ENCODE measurements around the gene HDAC9. TPM values are rescaled to one million over a fixed set of nuclear protein-coding genes. Genes with fewer than 3 reads are reported as not detected.

HDAC9 gene
- polyA plus RNA-seq, 3 donors = 41.7 to 51.2 (median 44.2) TPM

GRCh38 chr7:18941207-18941606 is 445.7 kb downstream of the HDAC9 start:
- Mint-ChIP-seq H3K36me3 (no peaks in the 10 kb centered on the region), H3K27ac (no peak overlapping the region), H3K4me3 (no peak overlapping the region), H3K4me1 (no peaks in the 10 kb centered on the region), H3K27me3 (ENCODE audit: low read depth in 3 of 3) (no peaks in the 10 kb centered on the region), H3K9me3 (peaks cover 0 to 3% (median 0%) of the 10 kb centered on the region in 7 donors)
- Histone ChIP-seq H3K79me2 (ENCODE audit: insufficient read depth, low read length) (no peaks in the 10 kb centered on the region), H3K9ac (ENCODE audit: insufficient read depth, low read length, poor library complexity, severe bottlenecking) (no peak overlapping the region), H3K4me3 (replicated peaks in 1 of 3; ENCODE audit: low read depth in 2 of 3, low read length in 3 of 3) (no peak overlapping the region), H3K36me3 (replicated peaks in 1 of 2; ENCODE audit: control insufficient read depth in 1 of 2, insufficient read depth in 2 of 2, low read length in 2 of 2) (no peaks in the 10 kb centered on the region), H3K4me2 (replicated peaks; ENCODE audit: extremely low read depth, low read length, poor library complexity, severe bottlenecking) (no peak overlapping the region), H3K4me1 (ENCODE audit: control insufficient read depth in 1 of 2, insufficient read depth in 2 of 2, low read length in 2 of 2) (no peaks in the 10 kb centered on the region), H3K9me3 (replicated peaks in 1 of 2; ENCODE audit: control insufficient read depth in 1 of 2, insufficient read depth in 1 of 2, low read length in 2 of 2) (no peaks in the 10 kb centered on the region), H3K27me3 (ENCODE audit: control insufficient read depth in 2 of 2, insufficient read depth in 2 of 2, low read length in 2 of 2) (no peaks in the 10 kb centered on the region), H3K27ac (ENCODE audit: low read depth in 1 of 2, low read length in 2 of 2) (no peak overlapping the region), H2AFZ (ENCODE audit: insufficient read depth, low read depth, low read length, poor library complexity, severe bottlenecking) (no peak overlapping the region), H4K20me1 (ENCODE audit: insufficient read depth, low read length) (no peaks in the 10 kb centered on the region)
- intact Hi-C loops (cut with micrococcal nuclease) = no loop called here
- TF ChIP-seq CTCF (IDR thresholded peaks at IDR 0.05) = no peak
- WGBS (ENCODE audit: insufficient coverage) = 60% methylated on average over 2 of the region's 2 CpGs
- DNase-seq = no peak

GRCh38 chr7:18948521-18948920 is 453.0 kb downstream of the HDAC9 start:
- Histone ChIP-seq H2AFZ (ENCODE audit: insufficient read depth, low read depth, low read length, poor library complexity, severe bottlenecking) (no peak overlapping the region), H3K9ac (ENCODE audit: insufficient read depth, low read length, poor library complexity, severe bottlenecking) (no peak overlapping the region), H3K36me3 (replicated peaks in 1 of 2; ENCODE audit: control insufficient read depth in 1 of 2, insufficient read depth in 2 of 2, low read length in 2 of 2) (no peaks in the 10 kb centered on the region), H3K4me1 (ENCODE audit: control insufficient read depth in 1 of 2, insufficient read depth in 2 of 2, low read length in 2 of 2) (no peaks in the 10 kb centered on the region), H3K9me3 (replicated peaks in 1 of 2; ENCODE audit: control insufficient read depth in 1 of 2, insufficient read depth in 1 of 2, low read length in 2 of 2) (no peaks in the 10 kb centered on the region), H4K20me1 (ENCODE audit: insufficient read depth, low read length) (no peaks in the 10 kb centered on the region), H3K27ac (ENCODE audit: low read depth in 1 of 2, low read length in 2 of 2) (no peak overlapping the region), H3K79me2 (ENCODE audit: insufficient read depth, low read length) (no peaks in the 10 kb centered on the region), H3K4me3 (replicated peaks in 1 of 3; ENCODE audit: low read depth in 2 of 3, low read length in 3 of 3) (no peak overlapping the region), H3K4me2 (replicated peaks; ENCODE audit: extremely low read depth, low read length, poor library complexity, severe bottlenecking) (no peak overlapping the region), H3K27me3 (ENCODE audit: control insufficient read depth in 2 of 2, insufficient read depth in 2 of 2, low read length in 2 of 2) (no peaks in the 10 kb centered on the region)
- Mint-ChIP-seq H3K4me3 (no peak overlapping the region), H3K36me3 (no peaks in the 10 kb centered on the region), H3K4me1 (no peaks in the 10 kb centered on the region), H3K9me3 (peaks cover 0 to 2% (median 0%) of the 10 kb centered on the region in 7 donors), H3K27ac (no peak overlapping the region), H3K27me3 (ENCODE audit: low read depth in 3 of 3) (no peaks in the 10 kb centered on the region)
- DNase-seq = no peak
- no CpG with 5 or more reads among the region's 1 CpG for WGBS (ENCODE audit: insufficient coverage)
- no peak for TF ChIP-seq CTCF (IDR thresholded peaks at IDR 0.05)
- intact Hi-C loops (cut with micrococcal nuclease) = no loop called here
